NCI-H2107 treated with DMSO at 0.1 percent for 48 hours (cell line): ENCODE results near the gene NIPAL3.
A peak's percentile ranks its signal among the peaks of the same experiment; 100 is the strongest.
"Not testable (repeated sequence)": the region's sequence is repeated elsewhere in the genome, so short reads cannot be mapped to it uniquely, and the experiment has no call there.

Source experiments
- DNase-seq: peaks from one replicate; lab custom pipeline; 2025; ENCODE audit not compliant: unreplicated experiment; lab: John Stamatoyannopoulos, UW

Gene NIPAL3

DNA sequence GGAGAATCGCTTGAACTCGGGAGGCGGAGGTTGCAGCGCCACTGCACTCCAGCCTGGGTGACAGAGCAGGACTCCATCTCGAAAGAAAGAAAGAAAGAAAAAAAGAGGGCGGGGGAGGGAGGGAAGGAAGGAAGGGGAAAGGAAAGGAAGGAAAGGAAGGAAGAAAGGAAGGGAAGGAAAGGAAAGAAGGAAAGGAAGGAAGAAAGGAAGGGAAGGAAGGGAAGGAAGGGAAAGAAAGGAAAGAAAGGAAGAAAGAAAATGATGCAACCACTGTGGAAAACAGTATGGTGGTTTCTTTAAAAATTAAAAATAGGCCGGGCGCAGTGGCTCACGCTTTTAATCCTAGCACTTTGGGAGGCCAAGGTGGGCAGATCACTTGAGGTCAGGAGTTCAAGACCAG lies 71.9 kb downstream of the NIPAL3 start:
- DNase-seq, result no peak

DNA sequence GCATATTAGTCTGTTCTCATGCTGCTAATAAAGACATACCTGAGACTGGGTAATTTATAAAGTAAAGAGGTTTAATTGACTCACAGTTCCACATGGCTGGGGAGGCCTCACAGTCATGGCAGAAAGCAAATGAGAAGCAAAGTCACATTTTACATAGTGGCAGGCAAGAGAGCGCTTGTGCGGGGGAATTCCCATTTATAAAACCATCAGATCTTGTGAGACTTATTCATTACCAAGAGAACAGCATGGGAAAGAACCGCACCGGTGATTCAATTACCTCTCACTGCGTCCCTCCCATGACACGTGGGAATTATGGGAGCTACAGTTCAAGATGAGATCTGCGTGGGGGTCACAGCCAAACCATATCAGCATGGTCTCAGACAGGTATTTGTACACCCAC lies 72.6 kb downstream of the NIPAL3 start:
- DNase-seq, result not testable (repeated sequence)

DNA sequence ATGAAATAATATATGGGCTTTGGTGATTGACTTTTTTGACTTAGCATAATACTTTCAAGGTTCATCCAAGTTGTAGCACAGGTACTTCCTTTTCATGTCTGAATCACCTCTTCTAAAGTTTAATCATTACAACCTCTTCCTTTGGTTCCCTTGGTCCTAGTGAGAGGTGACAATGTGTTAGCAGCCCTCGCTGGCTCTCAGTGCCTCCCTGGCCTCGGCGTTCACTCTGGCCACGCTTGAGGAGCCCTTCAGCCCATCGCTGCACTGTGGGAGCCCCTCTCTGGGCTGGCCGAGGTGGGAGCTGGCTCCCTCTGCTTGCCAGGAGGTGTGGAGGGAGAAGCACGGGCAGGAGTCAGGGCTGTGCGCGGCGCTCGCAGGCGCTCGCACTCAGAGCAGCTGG lies 74.1 kb downstream of the NIPAL3 start:
- no peak for DNase-seq

DNA sequence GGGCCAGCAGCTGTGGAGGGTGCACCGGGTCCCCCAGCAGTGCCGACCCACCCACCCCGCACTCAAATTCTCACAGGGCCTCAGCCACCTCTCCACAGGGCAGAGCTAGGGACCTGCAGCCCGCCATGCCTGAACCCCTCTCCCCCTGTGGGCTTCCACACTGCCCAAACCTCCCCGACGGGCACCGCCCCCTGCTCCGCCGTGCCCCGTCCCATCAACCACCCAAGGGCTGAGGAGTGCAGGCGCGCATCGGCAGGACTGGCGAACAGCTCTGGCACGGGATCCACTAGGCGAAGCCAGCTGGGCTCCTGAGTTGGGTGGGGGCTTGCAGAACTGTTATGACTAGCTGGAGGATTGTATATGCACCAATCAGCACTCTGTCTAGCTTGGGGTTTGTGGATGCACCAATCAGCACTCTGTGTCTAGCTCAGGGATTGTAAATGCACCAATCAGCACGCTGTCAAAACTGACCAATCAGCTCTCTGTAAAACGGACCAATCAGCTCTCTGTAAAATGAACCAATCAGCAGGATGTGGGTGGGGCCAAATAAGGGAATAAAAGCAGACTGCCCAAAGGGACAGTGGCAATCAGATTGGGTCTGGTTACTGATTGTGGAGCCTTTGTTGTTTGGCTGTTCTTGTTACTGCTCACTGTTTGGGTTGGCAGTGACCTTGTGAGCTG lies 74.6 kb downstream of the NIPAL3 start:
- no peak for DNase-seq

DNA sequence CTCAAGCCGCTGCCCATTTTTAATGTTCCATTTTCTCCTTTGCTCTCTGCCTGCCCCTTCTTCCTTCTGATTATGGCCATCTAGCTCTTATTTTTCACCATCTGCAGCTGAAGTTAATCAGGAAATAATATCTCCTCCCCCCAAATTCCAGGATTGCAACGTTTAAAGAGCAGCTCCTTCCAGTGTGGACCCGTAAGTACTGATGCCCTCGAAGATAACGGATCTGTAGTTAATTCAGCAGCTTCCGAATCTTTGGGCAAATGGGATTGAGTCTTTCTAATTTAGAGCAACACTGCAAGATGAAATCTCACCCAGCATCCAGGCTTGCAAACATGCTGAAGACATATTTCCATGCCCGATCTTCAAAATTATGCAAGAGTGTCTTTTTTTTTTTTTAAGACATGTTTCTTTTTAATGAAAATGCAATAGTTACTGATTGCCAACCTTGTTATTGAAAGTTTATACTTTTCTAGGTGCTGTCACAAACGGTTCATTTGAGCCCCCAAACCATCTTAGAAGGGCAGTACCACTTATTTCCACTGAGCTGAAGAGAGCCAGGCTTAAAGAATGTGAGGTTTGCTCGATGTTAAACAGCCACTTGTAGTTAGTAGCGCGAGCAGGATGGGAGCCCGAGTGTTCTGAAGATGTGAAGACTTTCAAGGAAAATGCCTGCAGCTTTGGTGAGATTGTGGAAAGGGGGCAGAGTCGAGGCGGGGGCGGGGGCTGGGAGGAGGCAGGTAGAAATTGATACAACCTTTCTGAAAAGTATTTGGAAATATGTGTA lies 76.2 kb downstream of the NIPAL3 start:
- no peak for DNase-seq

DNA sequence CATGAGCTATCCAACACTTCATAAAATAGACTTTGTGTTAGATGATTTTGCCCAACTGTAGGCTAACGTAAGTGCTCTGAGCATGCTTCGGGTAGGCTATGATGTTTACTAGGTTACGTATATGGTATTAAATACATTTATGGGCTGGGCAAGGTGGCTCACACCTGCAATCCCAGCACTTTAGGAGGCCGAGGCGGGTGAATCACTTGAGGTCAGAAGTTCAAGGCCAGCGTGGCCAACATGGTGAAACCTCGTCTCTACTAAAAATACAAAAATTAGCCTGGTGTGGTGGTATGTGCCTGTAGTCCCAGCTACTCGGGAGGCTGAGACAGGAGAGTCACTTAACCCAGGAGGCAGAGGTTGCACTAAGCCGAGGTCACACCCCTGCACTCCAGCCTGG lies 77.3 kb downstream of the NIPAL3 start:
- not testable (repeated sequence) for DNase-seq

DNA sequence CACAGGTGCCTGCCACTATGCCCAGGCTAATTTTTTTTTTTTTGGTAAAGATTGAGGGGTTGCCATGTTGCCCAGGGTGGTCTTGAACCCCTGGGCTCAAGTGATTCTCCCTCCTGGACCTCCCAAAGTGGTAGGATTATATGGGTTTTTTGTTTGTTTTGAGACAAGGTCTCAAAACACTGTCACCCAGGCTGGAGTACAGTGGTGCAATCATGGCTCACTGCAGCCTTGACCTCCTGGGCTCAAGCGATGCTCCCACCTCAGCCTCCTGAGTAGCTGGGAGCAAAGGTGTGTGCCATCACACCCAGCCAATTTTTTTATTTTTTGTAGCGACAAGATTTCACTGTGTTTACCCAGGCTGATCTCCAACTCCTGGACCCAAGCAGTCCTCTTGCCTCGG lies 78.2 kb downstream of the NIPAL3 start:
- DNase-seq, result no peak

DNA sequence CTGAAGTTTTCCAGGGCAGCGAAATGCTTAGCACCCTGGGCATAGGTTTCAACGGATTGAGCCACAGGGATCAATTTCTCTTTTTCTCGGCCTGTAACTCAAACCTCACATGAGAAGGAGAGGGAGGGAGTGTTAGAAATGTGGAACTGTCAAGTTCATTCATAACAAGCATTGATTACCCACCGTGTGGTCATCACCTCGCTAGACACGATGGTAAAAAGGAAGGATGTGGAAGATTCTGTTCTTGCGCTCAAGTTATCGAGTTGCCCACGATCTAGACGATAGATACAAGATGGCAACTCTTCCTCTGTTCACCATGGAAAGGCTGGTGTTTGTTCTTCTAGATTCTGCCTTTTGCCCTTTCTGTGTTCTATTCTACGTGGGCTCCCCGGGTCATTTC lies 83.0 kb downstream of the NIPAL3 start:
- no peak for DNase-seq

DNA sequence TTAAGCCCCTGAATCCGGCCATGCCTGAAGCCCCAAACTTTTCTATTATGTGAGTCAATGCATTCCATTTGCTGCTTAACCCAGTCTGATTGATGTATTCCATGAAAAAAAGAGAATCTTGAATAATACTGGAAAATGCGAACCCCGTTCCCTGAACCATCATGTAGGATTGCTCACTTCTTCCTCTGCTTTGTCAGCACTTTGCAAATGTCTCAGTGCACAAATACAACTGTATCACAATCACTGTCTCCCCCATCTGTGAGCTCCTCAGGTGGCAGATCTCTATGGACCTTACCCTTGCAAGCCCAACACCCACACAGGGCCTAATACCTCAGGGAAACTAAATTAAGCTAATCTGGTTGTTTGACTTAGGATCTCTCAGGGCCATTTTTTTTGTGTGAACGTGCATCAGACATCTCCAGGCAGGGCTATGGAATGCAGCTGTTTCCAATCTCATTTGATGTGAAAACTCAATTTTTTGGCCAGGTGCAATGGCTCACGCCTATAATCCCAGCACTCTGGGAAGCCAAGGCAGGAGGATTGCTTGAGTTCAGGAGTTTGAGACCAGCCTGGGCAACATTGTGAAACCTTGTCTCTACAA lies 84.9 kb downstream of the NIPAL3 start:
- no peak for DNase-seq

DNA sequence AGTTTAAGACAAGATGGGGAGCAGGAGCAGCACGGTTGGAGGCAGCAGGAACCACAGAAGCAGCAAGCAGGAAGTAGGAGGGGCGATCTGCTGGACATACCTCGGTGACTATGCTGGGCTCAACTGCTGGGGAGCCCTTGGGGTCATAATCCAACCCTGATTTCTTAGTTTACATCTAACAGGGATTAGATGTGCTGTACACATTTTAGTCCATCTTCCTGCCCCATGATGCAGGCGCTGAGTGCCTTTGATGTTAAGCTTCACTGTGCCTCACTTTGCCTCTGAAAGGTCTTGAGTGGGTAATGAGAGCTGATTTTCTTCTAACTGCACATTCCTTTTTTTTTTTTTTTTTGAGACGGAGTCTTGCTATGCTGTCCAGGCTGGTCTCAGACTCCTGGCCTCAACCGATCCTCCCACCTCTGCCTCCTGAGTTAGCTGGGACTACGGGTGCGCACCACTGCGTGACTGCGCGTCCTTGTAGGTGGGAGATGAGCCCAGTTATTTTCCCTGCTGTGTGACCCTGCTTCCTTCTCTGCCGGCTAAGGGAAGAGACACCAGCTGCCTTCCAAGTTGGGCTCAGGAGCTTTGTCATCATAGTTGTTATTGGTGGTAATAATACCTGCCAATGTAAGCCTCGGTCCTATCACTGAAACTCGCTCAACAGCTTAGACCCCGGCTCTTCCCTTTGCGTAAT lies 85.9 kb downstream of the NIPAL3 start:
- DNase-seq, result no peak

DNA sequence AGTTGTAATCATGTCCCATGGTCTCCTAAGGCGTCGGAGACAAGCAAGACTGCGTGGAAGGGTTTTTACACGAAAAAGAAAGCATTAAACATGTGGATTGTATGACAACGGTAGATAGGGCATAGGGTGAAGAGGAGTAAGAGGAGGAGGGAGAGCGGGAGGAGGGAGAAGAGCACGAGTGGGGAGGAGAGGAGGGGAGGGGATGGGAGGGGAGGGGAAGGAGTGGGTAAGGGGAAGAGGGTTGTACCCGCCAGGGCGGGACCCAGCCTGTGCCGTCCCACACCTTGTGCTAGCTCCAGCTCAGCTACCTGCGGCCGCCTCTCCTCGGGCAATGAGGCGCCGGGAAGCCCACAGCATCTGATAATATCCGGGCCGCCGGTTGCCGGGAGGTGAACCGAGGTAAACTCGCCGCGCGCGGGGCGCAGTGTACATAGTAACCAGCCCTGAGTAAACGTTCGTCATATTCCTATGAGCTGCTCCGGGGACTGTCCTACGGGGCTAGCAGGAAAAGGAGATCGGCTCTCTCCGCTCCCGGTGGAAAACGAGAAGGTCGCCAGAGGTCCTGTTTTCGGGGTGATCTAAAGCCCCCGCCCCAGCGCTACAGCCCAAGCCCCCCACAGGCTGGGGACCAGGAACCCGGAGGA lies 86.6 kb downstream of the NIPAL3 start:
- DNase-seq, result peak; percentile 46

DNA sequence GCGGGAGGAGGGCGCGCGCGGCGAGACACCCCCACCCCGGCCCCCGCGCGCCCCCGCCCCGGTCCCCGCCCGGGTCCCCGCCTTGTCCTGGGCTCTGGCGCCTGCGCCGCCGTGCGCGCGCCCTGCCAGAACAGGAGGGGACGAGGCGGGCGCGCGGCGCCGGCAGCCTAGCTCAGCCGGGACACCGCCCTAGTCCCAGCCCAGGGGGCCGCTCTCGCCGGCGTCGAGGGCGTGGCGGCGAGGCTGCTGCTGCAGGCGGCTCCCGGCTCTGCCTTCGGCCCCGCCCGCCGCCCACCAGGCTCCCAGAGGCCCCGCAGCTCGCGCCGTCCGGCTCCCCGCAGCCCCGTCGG lies 87.1 kb downstream of the NIPAL3 start, which contains the start of gene RCAN3:
Gene RCAN3 (plus strand): TSS at position 128 of the 350 bp plus-strand sequence. CDS start 11,537 bp downstream, outside the sequence.
- peak; percentile 71 for DNase-seq

DNA sequence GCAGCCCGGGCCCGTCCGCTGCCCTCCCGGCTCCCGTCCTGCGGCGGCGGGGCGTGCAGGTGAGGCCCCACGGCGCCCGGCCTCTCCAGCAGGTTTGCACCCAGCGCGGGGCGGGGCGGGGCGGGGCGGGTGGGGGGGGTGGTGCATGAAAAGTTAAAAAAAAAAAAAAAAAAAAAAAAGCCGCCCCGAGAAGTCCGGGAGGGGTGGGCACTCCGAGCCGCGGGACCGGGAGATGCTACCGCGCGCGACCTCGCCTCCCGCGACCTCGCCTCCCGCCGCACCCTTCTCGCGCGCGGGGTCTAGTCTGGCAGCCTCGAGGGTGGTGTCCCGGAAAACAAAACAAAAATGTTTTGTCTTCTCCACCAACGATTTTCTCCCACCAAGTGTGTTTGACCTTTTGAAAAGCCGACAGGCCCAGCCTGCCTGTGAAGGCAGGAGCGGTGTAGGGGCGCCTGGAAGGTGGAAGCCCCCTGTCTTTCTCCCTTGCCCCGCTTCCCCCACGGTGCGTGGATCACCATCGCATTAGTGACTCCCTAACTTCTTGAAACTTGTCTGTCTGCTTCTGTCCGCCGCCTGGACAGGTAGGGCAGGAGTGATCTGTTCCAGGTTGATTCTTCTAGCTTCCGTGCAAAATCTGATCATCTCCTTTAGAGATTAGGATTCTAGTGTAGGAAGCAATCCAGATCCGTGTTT lies 87.6 kb downstream of the NIPAL3 start:
- no peak for DNase-seq

DNA sequence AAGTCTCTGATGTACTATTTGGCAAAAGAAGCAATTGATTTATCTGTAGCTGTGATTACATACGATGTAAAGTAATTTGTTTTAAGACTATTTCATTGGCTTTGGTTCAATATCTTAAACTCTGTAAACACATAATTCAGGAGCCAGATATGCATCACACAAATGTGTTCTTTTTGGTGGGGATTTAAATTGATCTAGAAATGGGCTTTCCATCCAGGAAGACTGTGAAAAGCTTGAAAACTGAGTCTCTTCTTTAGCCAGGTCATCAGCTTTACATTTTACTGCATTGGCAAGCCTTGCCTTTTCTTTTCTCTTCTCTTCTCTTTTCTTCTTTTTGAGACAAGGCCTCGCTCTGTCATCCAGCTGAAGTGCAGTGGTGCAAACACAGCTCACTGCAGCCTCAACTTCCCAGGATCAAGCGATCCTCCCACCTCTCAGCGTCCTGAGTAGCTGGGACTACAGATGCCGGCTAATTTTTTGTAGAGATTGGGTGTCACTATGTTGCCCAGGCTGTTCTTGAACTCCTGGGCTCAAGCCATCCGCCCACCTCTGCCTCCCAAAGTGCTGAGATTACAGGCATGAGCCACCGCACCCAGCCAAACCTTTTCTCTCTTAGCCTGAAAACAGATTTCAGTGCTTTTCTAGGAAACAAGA lies 88.4 kb downstream of the NIPAL3 start:
- DNase-seq, result no peak

DNA sequence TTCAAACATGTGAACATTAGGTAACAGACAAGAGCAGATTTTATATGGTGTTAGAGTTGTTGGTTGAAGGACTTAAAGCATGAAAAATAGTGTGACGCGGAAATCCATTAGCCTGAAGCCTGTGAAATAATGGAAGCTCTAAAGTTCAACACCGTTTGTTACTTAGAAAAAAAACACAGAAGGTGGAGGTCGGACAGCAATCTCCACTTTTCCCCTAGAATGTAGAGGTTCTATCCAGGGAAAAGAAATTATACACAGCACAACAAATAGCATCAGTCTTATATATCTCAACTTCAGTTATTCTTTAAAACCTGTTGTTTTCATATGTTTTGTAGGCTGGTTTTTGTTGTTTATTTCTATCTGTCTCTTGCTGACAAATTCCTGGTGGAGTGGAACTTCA lies 89.0 kb downstream of the NIPAL3 start:
- DNase-seq, result no peak

DNA sequence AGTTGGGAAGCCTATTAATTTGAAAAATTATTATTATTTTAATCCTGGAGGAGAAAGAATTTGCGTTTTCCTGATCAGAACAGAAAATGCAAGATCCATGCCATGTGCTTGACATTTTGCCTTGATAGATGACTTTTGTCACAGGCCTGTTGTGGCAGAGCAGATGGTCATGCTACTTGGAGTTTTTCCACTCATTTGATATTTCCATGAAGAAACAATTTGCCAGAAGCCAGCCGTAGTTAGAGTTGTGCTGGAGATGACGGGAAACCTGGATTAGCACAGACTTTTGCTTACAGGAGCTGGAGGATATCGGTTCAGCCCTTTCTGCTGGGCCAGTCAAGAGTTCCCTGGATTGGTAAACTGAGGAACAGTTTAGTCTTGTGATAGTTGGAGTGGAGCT lies 90.2 kb downstream of the NIPAL3 start:
- DNase-seq, result no peak

DNA sequence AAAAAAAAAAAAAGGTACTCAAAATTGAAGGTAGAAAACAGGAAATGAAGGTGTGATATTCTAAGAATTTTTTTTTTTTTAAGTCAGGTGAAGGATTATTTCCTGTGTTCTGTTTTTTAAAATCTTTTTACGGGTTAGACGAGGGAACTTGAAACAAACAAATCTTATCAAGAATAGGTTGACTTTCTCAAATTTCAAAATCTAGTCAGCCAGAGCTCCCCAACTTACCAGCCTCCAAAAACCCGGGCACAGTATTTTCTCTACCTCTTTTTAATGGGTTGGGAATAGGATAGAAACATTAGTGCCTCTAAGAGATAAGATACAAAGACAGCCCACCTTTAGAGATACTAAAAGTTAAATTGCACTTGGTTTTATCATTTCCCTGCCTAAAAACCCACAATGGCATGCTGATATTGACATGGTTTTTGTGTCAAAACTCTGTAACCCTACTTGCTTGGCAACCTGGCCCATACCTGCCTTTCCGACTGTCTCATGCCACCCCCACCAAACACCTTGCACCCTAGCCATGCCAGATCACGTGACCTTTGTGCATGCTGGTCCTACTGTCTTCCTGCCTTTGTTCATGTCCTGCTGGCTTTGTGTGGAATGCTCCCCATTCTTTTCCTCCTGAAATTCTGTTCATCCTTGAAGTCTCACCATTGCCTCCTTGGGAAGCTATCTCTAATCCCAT lies 91.2 kb downstream of the NIPAL3 start:
- no peak for DNase-seq

DNA sequence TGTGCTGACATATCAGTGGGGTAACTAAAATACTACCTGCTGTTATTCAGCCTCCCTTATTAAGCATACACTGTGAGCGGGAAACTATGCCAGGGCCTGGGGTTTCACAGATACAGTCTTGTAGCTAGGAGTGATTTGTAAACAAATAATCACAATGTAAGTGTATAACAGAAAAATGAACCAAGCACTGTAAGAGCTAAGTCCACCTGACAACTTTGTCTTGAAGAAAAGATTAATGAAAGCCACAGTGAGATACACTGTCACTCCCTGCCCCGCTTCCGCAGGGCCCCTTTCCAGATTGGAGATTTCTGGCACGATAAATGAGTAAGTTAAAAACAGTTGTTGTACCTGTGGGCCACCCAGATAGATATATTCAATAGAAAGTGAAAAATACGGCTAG lies 91.8 kb downstream of the NIPAL3 start:
- DNase-seq, result no peak

DNA sequence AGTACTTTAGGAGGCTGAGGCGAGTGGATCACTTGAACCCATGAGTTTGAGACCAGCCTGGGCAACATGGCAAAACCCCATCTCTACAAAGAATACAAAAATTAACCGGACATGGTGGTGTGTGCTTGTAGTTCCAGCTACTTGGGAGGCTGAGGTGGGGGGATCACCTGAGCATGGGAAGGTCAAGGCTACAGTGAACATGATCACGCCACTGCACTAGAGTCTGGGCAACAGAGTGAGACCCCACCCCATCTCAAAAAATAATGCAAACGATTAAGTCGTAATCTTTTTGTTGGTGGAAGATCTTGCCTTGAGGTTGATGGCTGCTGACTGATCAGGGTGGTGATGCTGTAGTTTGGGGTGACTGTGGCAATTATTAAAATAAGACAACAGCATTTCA lies 93.3 kb downstream of the NIPAL3 start:
- DNase-seq, result no peak

DNA sequence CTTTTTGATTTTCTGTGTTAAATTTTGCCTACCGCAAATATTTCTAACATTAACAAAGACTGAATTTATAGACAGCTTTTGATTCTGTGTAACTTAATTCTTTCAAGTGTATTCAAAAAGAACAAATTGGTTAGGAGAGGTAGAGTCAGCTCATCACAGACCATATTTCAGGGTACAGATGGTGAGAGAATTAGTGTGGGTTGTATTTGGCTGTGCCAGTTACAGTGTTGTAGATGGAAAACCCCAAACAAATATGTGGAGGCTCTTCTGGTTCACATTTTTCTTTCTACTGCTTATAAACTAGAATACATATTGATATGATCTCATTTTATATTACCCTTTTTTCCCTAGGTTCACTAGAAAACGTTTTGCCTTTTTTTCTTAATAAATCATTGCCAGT lies 98.1 kb downstream of the NIPAL3 start:
- no peak for DNase-seq
